Esophagus muscularis mucosa (tissue), 3 donors: ENCODE results near the gene UNC13A.

Experiments
- CTCF ChIP-seq, 3 experiments: fragments of 200-600 bp in 2 of 3; fragments of 450-650 bp in 1 of 3; sonication (generic) in 2 of 3; IDR thresholded peaks; one replicate each; pipeline ENCODE4 v1.5.1; 2017 to 2019; ENCODE audit warnings: antibody characterized with exemption in 3 of 3, mild to moderate bottlenecking in 2 of 3, moderate library complexity in 1 of 3
- POLR2A ChIP-seq: fragments of 450-650 bp; IDR thresholded peaks from one replicate; pipeline ENCODE4 v1.6.1; 2017; ENCODE audit warnings: antibody characterized with exemption, moderate library complexity, mild to moderate bottlenecking, low read depth
- POLR2AphosphoS5 ChIP-seq, 2 donors: sonication (generic); formaldehyde crosslinking; IDR thresholded peaks; one replicate each; pipeline ENCODE4 v1.6.1; 2017; ENCODE audit warnings: antibody characterized with exemption in 2 of 2

GRCh38 chr19:17726964-17727773 lies 39.0 kb upstream of the UNC13A start:
- TF ChIP-seq POLR2A (no peak), CTCF (IDR thresholded peaks at IDR 0.05) (no peak), POLR2AphosphoS5 (IDR thresholded peaks at IDR 0.05) (no peak)
